Uterine smooth muscle cell (primary cell): ENCODE data around the gene EFHC2. TPM values are rescaled to one million over a fixed set of nuclear protein-coding genes. Genes with fewer than 3 reads are reported as not detected.

ENCODE experiments used
- total RNA-seq: library from RNA; depleted of rRNA; stranded (reverse); fragments of >200 nt; gene quantifications from 2 replicates; pipeline ENCODE4 v1.2.3, GENCODE V29; 2014

EFHC2 gene
- total RNA-seq = 0.44 and 0.50 TPM in 2 replicates

GRCh38 chrX:44343412-44344141 lies at the start of gene EFHC2:
Gene EFHC2, minus strand, starts transcription at chrX:44343672. Its CDS starts 84 bp downstream, at chrX:44343588.

Other genes starting within 250 kb of the EFHC2 start
- 12.6 and 18.2 TPM in 2 replicates for gene FUNDC1, start 199.2 kb upstream of the EFHC2 start, total RNA-seq